ENCODE measurements around the gene WDR4. TPM values are rescaled to one million over a fixed set of nuclear protein-coding genes. Genes with fewer than 3 reads are reported as not detected.
A peak's percentile ranks its signal among the peaks of the same experiment; 100 is the strongest.

The WDR4 gene
- total RNA-seq, 1 experiment from 2014 or later: 42.6 TPM

DNA sequence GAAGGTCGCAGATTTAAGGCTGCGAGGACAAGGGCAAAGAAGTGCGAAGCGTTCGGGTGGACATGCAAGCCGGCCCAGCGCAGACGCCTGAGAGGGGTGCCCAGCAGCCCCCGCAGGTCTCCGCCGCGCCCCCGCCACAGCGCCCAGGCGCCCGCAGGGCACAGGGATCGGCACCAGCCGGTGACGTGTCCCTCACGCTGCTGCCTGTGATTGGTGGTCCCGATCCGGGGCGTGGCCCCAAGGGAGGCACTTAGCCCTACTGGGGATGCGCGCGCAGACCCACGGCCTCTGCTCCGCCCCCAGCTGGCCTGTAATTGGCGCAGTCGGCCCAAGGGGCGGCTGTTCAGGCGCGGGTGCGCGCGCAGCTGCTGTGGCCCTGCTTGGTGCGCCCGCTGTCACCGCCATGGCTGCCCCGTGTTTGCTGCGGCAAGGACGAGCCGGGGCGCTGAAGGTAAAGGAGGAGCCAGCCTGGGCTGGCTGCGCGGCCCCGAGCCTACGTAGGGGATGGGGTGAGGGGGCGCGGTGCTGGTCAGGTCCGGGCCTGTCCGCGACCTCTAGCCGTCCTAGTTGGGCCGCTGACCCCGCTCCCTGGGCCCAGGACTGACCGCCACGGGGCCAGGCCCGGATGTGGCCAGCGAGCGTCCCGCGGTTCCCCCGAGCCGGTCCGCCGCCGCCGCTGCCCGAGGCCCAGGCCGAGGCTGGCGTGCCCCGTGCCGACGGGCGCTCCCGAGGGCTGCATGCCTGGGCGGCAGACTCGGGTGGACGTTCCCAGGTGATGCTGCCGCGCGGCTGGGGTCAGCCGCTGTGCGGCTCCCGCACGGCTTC, 13.8 kb upstream of the WDR4 start, which contains the start of gene NDUFV3 (continued):
- TF ChIP-seq, protein P1, sequence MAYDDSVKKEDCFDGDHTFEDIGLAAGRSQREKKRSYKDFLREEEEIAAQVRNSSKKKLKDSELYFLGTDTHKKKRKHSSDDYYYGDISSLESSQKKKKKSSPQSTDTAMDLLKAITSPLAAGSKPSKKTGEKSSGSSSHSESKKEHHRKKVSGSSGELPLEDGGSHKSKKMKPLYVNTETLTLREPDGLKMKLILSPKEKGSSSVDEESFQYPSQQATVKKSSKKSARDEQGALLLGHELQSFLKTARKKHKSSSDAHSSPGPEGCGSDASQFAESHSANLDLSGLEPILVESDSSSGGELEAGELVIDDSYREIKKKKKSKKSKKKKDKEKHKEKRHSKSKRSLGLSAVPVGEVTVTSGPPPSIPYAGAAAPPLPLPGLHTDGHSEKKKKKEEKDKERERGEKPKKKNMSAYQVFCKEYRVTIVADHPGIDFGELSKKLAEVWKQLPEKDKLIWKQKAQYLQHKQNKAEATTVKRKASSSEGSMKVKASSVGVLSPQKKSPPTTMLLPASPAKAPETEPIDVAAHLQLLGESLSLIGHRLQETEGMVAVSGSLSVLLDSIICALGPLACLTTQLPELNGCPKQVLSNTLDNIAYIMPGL (CRISPR knock-in tag; IDR thresholded peaks at IDR 0.05): peak; percentile 87
- TF ChIP-seq ETV6 (CRISPR knock-in tag; IDR thresholded peaks at IDR 0.05): 0 out of 2 replicates have a peak, but pooled peaks have one; percentile 83
- TF ChIP-seq GRHL2 (CRISPR knock-in tag; IDR thresholded peaks at IDR 0.05; ENCODE audit: insufficient replicate concordance, severe bottlenecking): no peak
- TF ChIP-seq, protein P2, sequence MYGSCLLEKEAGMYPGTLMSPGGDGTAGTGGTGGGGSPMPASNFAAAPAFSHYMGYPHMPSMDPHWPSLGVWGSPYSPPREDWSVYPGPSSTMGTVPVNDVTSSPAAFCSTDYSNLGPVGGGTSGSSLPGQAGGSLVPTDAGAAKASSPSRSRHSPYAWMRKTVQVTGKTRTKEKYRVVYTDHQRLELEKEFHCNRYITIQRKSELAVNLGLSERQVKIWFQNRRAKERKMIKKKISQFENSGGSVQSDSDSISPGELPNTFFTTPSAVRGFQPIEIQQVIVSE (CRISPR knock-in tag; IDR thresholded peaks at IDR 0.05; ENCODE audit: borderline replicate concordance): no peak
- TF ChIP-seq ZNF121 (CRISPR knock-in tag; IDR thresholded peaks at IDR 0.05): 0 out of 2 replicates have a peak, but pooled peaks have one; percentile 20
- TF ChIP-seq, protein P3, sequence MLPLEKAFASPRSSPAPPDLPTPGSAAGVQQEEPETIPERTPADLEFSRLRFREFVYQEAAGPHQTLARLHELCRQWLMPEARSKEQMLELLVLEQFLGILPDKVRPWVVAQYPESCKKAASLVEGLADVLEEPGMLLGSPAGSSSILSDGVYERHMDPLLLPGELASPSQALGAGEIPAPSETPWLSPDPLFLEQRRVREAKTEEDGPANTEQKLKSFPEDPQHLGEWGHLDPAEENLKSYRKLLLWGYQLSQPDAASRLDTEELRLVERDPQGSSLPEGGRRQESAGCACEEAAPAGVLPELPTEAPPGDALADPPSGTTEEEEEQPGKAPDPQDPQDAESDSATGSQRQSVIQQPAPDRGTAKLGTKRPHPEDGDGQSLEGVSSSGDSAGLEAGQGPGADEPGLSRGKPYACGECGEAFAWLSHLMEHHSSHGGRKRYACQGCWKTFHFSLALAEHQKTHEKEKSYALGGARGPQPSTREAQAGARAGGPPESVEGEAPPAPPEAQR (CRISPR knock-in tag; IDR thresholded peaks at IDR 0.05): no peak
- TF ChIP-seq FOXJ3 (CRISPR knock-in tag; IDR thresholded peaks at IDR 0.05; ENCODE audit: borderline replicate concordance): no peak
- TF ChIP-seq JUN (CRISPR knock-in tag; IDR thresholded peaks at IDR 0.05): peak; percentile 47; the same call in 1 of the 2 replicates
- TF ChIP-seq JAZF1 (CRISPR knock-in tag; IDR thresholded peaks at IDR 0.05): no peak
- TF ChIP-seq, protein P4, sequence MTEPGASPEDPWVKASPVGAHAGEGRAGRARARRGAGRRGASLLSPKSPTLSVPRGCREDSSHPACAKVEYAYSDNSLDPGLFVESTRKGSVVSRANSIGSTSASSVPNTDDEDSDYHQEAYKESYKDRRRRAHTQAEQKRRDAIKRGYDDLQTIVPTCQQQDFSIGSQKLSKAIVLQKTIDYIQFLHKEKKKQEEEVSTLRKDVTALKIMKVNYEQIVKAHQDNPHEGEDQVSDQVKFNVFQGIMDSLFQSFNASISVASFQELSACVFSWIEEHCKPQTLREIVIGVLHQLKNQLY (CRISPR knock-in tag; IDR thresholded peaks at IDR 0.05): no peak
- no peak for TF ChIP-seq GTF2I (CRISPR knock-in tag; conservative IDR thresholded peaks at IDR 0.05)
- TF ChIP-seq, protein P5, sequence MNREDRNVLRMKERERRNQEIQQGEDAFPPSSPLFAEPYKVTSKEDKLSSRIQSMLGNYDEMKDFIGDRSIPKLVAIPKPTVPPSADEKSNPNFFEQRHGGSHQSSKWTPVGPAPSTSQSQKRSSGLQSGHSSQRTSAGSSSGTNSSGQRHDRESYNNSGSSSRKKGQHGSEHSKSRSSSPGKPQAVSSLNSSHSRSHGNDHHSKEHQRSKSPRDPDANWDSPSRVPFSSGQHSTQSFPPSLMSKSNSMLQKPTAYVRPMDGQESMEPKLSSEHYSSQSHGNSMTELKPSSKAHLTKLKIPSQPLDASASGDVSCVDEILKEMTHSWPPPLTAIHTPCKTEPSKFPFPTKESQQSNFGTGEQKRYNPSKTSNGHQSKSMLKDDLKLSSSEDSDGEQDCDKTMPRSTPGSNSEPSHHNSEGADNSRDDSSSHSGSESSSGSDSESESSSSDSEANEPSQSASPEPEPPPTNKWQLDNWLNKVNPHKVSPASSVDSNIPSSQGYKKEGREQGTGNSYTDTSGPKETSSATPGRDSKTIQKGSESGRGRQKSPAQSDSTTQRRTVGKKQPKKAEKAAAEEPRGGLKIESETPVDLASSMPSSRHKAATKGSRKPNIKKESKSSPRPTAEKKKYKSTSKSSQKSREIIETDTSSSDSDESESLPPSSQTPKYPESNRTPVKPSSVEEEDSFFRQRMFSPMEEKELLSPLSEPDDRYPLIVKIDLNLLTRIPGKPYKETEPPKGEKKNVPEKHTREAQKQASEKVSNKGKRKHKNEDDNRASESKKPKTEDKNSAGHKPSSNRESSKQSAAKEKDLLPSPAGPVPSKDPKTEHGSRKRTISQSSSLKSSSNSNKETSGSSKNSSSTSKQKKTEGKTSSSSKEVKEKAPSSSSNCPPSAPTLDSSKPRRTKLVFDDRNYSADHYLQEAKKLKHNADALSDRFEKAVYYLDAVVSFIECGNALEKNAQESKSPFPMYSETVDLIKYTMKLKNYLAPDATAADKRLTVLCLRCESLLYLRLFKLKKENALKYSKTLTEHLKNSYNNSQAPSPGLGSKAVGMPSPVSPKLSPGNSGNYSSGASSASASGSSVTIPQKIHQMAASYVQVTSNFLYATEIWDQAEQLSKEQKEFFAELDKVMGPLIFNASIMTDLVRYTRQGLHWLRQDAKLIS (CRISPR knock-in tag; IDR thresholded peaks at IDR 0.05; ENCODE audit: borderline replicate concordance): no peak
- TF ChIP-seq, protein P6, sequence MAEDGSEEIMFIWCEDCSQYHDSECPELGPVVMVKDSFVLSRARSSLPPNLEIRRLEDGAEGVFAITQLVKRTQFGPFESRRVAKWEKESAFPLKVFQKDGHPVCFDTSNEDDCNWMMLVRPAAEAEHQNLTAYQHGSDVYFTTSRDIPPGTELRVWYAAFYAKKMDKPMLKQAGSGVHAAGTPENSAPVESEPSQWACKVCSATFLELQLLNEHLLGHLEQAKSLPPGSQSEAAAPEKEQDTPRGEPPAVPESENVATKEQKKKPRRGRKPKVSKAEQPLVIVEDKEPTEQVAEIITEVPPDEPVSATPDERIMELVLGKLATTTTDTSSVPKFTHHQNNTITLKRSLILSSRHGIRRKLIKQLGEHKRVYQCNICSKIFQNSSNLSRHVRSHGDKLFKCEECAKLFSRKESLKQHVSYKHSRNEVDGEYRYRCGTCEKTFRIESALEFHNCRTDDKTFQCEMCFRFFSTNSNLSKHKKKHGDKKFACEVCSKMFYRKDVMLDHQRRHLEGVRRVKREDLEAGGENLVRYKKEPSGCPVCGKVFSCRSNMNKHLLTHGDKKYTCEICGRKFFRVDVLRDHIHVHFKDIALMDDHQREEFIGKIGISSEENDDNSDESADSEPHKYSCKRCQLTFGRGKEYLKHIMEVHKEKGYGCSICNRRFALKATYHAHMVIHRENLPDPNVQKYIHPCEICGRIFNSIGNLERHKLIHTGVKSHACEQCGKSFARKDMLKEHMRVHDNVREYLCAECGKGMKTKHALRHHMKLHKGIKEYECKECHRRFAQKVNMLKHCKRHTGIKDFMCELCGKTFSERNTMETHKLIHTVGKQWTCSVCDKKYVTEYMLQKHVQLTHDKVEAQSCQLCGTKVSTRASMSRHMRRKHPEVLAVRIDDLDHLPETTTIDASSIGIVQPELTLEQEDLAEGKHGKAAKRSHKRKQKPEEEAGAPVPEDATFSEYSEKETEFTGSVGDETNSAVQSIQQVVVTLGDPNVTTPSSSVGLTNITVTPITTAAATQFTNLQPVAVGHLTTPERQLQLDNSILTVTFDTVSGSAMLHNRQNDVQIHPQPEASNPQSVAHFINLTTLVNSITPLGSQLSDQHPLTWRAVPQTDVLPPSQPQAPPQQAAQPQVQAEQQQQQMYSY (CRISPR knock-in tag; IDR thresholded peaks at IDR 0.05): 0 out of 2 replicates have a peak, but pooled peaks have one; percentile 15
- TF ChIP-seq ZNF671 (CRISPR knock-in tag; IDR thresholded peaks at IDR 0.05): no peak
- TF ChIP-seq, protein P7, sequence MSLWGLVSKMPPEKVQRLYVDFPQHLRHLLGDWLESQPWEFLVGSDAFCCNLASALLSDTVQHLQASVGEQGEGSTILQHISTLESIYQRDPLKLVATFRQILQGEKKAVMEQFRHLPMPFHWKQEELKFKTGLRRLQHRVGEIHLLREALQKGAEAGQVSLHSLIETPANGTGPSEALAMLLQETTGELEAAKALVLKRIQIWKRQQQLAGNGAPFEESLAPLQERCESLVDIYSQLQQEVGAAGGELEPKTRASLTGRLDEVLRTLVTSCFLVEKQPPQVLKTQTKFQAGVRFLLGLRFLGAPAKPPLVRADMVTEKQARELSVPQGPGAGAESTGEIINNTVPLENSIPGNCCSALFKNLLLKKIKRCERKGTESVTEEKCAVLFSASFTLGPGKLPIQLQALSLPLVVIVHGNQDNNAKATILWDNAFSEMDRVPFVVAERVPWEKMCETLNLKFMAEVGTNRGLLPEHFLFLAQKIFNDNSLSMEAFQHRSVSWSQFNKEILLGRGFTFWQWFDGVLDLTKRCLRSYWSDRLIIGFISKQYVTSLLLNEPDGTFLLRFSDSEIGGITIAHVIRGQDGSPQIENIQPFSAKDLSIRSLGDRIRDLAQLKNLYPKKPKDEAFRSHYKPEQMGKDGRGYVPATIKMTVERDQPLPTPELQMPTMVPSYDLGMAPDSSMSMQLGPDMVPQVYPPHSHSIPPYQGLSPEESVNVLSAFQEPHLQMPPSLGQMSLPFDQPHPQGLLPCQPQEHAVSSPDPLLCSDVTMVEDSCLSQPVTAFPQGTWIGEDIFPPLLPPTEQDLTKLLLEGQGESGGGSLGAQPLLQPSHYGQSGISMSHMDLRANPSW (CRISPR knock-in tag; conservative IDR thresholded peaks at IDR 0.05; ENCODE audit: low read depth): no peak
- no peak for TF ChIP-seq NR2C2 (CRISPR knock-in tag; IDR thresholded peaks at IDR 0.05)
- no peak for TF ChIP-seq ZNF396 (CRISPR knock-in tag; IDR thresholded peaks at IDR 0.05; ENCODE audit: borderline replicate concordance)
- TF ChIP-seq, protein P8, sequence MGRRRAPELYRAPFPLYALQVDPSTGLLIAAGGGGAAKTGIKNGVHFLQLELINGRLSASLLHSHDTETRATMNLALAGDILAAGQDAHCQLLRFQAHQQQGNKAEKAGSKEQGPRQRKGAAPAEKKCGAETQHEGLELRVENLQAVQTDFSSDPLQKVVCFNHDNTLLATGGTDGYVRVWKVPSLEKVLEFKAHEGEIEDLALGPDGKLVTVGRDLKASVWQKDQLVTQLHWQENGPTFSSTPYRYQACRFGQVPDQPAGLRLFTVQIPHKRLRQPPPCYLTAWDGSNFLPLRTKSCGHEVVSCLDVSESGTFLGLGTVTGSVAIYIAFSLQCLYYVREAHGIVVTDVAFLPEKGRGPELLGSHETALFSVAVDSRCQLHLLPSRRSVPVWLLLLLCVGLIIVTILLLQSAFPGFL (CRISPR knock-in tag; IDR thresholded peaks at IDR 0.05; ENCODE audit: borderline replicate concordance): no peak
- TF ChIP-seq TEAD1 (CRISPR knock-in tag; IDR thresholded peaks at IDR 0.05): no peak
- TF ChIP-seq TP53 (CRISPR knock-in tag; IDR thresholded peaks at IDR 0.05): no peak
